ENCODE measurements around the gene TTC22.

TTC22 gene

DNA sequence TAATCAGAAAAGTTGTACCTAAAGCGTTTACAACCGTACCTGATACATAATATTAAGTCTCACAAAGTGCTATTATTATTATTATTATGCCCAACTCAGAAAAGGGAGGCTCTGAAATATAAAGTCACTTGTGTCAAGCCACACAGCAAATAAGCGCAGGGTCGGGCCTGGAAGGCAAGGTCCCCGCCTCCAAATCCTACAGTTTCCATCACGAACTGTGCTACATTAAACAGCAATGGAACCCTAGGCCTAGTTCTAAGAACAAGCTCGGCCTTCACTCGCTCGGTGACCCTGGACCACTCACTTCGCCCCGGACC, 37.3 kb downstream of the TTC22 start:
- peak overlapping the region; percentile 94 for H3K4me3 ChIP-seq (ENCODE audit: low read depth, low read length)
- in situ Hi-C loops (cut with HindIII; ENCODE audit: low sequenced_read_pairs), result no loop called here
- DNase-seq (ENCODE audit: low read depth), result no peak
- TF ChIP-seq, protein P1, sequence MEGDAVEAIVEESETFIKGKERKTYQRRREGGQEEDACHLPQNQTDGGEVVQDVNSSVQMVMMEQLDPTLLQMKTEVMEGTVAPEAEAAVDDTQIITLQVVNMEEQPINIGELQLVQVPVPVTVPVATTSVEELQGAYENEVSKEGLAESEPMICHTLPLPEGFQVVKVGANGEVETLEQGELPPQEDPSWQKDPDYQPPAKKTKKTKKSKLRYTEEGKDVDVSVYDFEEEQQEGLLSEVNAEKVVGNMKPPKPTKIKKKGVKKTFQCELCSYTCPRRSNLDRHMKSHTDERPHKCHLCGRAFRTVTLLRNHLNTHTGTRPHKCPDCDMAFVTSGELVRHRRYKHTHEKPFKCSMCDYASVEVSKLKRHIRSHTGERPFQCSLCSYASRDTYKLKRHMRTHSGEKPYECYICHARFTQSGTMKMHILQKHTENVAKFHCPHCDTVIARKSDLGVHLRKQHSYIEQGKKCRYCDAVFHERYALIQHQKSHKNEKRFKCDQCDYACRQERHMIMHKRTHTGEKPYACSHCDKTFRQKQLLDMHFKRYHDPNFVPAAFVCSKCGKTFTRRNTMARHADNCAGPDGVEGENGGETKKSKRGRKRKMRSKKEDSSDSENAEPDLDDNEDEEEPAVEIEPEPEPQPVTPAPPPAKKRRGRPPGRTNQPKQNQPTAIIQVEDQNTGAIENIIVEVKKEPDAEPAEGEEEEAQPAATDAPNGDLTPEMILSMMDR (IDR thresholded peaks at IDR 0.05; ENCODE audit: low read depth, low read length, missing control alignments), result no peak

DNA sequence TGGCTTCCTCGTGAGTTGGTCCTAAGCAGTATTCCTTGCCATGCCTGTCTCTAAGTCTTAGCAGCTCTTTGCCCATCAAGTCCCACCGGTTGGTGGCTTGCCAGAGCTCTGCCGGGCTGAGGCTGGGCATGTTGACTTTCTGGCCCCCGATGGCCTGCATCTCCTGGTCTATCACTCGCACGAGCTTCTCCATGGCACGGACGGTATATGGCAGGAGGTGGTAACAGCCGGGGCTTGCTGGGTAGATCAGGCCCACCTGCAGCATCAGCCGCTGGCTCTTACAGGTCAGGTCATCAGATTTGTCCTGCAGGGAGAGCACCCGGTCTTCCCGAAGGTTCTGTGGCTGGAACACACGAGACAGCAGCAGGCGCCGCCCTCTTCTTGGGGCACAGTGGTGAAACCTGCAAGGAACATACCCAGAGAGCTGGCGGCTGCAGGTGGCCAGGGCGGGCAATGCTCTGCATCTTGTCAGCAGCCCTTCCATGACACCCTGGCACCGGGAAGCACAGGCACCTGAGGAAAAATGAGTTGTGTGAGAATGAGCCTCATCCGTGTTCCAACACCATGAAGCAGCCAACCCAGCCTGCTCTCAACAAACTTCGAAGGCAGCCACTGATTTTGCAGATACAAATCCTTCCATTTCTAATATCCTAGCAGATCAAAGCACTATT, 42.3 kb downstream of the TTC22 start:
- DNase-seq (ENCODE audit: low read depth), result no peak
- TF ChIP-seq, protein P1 (IDR thresholded peaks at IDR 0.05; ENCODE audit: low read depth, low read length, missing control alignments), result no peak
- in situ Hi-C loops (cut with HindIII; ENCODE audit: low sequenced_read_pairs), result no loop called here
- H3K4me3 ChIP-seq (ENCODE audit: low read depth, low read length), result no peak overlapping the region

DNA sequence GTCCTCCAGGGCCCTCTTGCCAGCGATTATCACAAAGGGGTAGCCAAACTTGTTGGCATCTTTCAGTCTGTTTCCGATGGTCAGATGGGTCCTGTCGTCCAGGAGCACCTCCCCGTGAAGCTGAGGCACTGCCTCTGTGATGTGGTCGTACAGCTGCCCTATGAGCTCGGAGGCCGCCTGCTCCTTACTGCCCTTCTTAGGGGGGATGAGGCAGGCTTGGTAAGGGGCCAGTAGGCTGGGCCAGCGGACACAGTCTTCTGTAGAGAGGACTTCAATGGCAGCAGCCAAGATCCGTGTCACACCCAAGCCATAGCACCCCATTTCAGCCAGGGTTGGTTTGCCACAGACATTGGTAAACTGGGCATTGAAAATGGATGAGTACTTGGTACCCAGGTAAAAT, 43.3 kb downstream of the TTC22 start:
- TF ChIP-seq, protein P1 (IDR thresholded peaks at IDR 0.05; ENCODE audit: low read depth, low read length, missing control alignments), result no peak
- in situ Hi-C loops (cut with HindIII; ENCODE audit: low sequenced_read_pairs), result no loop called here
- no peak for DNase-seq (ENCODE audit: low read depth)
- no peak overlapping the region for H3K4me3 ChIP-seq (ENCODE audit: low read depth, low read length)

DNA sequence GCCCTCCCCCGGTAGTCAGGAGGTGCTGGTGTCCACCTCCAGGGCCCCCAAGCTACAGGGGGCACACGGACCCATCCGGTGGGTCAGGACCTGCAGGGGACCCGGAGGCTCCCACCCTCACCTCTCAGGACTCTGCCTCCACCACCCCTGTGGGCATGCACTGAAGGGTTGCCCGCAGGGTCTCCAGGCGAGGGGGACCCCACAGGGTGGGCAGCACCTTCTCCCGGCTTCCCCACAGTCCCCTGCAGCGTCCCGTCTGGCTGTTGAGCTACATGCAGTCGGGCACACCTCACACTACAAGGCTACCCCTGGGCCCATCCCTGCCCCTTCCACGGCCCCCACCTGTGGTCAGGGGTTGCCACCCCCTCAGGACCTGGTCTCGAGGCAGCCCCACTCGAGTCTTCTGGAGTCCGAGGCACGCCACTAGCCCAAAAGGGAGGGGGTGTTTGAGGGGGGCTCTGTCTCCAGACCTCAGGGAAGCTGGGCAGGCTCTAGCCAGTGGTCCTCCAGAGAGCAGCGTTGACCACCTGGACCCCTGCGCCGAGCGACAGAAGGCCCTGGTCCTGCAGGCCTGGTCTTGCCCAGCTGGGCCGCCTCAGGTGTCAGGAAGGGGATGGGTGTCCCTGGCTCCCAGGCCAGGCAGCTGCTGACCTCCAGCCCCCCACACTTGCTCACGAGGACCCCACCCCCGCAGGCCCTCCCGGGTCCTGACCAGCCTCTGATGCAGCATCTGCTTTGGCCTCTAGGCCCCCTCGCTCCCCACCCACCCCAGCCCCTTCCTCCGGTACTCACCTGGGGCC, 46.4 kb downstream of the TTC22 start:
- no peak for DNase-seq (ENCODE audit: low read depth)
- in situ Hi-C loops (cut with HindIII; ENCODE audit: low sequenced_read_pairs), result no loop called here
- TF ChIP-seq, protein P1 (IDR thresholded peaks at IDR 0.05; ENCODE audit: low read depth, low read length, missing control alignments), result no peak
- H3K4me3 ChIP-seq (ENCODE audit: low read depth, low read length), result no peak overlapping the region

DNA sequence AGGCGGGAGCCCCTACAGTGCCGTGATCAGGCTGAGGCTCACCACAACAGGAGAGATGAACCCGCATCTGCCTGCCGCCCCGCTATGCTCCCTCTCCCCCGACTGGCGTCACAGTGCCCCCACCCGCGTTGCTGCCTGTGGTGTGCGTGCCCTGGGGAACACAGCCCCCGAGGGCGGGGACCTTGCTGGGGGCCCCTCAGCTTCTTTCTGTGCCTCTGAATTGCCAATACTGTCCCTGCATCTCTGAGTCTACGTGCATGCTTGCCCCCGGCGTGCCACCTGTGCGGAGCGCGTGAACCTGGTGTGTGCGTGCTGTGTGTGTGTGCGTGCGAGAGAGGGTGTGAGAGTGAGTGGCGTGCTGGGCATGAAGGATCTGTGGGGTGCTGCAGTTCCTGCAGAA, 47.1 kb downstream of the TTC22 start:
- H3K4me3 ChIP-seq (ENCODE audit: low read depth, low read length), result no peak overlapping the region
- TF ChIP-seq, protein P1 (IDR thresholded peaks at IDR 0.05; ENCODE audit: low read depth, low read length, missing control alignments), result no peak
- DNase-seq (ENCODE audit: low read depth), result no peak
- in situ Hi-C loops (cut with HindIII; ENCODE audit: low sequenced_read_pairs), result no loop called here

DNA sequence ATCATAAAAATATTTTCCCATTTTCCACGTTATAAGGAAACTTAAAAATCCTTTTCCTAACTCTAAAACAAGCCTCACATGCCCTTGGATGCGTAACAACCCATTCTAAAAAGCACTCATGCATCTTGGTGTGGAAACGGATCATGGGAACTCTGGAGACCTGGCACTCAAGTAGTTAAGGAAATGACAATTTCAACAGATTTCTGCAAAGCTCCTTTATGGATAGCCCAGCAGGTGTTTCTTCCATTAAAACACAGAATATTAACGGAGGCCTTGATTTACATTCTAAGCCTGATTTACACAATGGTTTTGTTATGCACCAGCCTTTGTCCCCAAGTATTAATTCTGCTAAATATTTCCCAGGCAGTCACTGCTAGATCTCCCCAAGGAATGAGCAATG, 49.7 kb downstream of the TTC22 start:
- H3K4me3 ChIP-seq (ENCODE audit: low read depth, low read length), result no peak overlapping the region
- no peak for DNase-seq (ENCODE audit: low read depth)
- in situ Hi-C loops (cut with HindIII; ENCODE audit: low sequenced_read_pairs), result no loop called here
- TF ChIP-seq, protein P1 (IDR thresholded peaks at IDR 0.05; ENCODE audit: low read depth, low read length, missing control alignments), result no peak

Measured in astrocyte of the cerebellum (primary cell).